HepG2 (cell line): Measurements from ENCODE around the gene COG8. TPM values are rescaled to one million over a fixed set of nuclear protein-coding genes. Genes with fewer than 3 reads are reported as not detected.
A peak's percentile ranks its signal among the peaks of the same experiment; 100 is the strongest.

Experiments
- CREM ChIP-seq, 2 experiments: sonication (generic) in 1 of 2; formaldehyde crosslinking in 1 of 2; IDR thresholded peaks; 2 replicates each; pipeline versions ENCODE4 v1.4.0 to v1.6.1; 2016 to 2020; ENCODE audit warnings: antibody characterized with exemption in 1 of 2, mild to moderate bottlenecking in 1 of 2, missing genetic modification reagents in 1 of 2
- FOXC1 ChIP-seq: sonication (generic); formaldehyde crosslinking; IDR thresholded peaks from 2 replicates; pipeline ENCODE4 v1.8.0; 2022; ENCODE audit warnings: mild to moderate bottlenecking, missing genetic modification reagents, borderline replicate concordance
- KLF9 ChIP-seq: IDR thresholded peaks from 2 replicates; pipeline ENCODE4 v1.6.1; 2016; ENCODE audit warnings: low read depth
- SOX5 ChIP-seq: IDR thresholded peaks from 2 replicates; pipeline ENCODE4 v1.6.1; 2016; ENCODE audit warnings: borderline replicate concordance
- SUZ12 ChIP-seq: fragments of 150-350 bp; IDR thresholded peaks from 2 replicates; pipeline ENCODE4 v1.6.1; 2014; ENCODE audit warnings: low read depth, low read length
- TGIF2 ChIP-seq: IDR thresholded peaks from 2 replicates; pipeline ENCODE4 v1.6.1; 2016; ENCODE audit warnings: control low read depth, missing compliant biosample characterization
- XRCC5 ChIP-seq: fragments of 200-400 bp; formaldehyde crosslinking; optimal IDR thresholded peaks from 2 replicates; pipeline ENCODE3; 2017; ENCODE audit warnings: mild to moderate bottlenecking, low read length
- ZNF460 ChIP-seq: sonication (generic); formaldehyde crosslinking; IDR thresholded peaks from 2 replicates; pipeline ENCODE4 v1.5.1; 2020; ENCODE audit warnings: missing genetic modification reagents, mild to moderate bottlenecking, borderline replicate concordance
- polyA plus RNA-seq, 8 experiments: library from polyadenylated mRNA; depleted of rRNA in 3 of 8; stranded (reverse) in 7 of 8; unstranded in 1 of 8; fragments of >200 nt; fragmentation: Illumina TruSeq in 4 of 8; extraction: Trizol in 4 of 8; gene quantifications; 2 replicates each; pipeline versions ENCODE4 v1.2.1 to v1.2.3, GENCODE V29; 2011 to 2016; ENCODE audit warnings: low read depth in 4 of 8, missing spikeins in 1 of 8, mixed read lengths in 1 of 8; ENCODE audit not compliant: insufficient read depth in 1 of 8
- total RNA-seq, 5 experiments: library from RNA; depleted of rRNA; stranded (reverse); fragments of >200 nt; fragmentation: Illumina TruSeq; extraction: Trizol; gene quantifications; 2 replicates each; pipeline ENCODE4 v1.2.3, GENCODE V29; 2016; ENCODE audit warnings: low read depth in 1 of 5
- TF ChIP-seq, protein P1 (sequence below): sonication (generic); formaldehyde crosslinking; IDR thresholded peaks from 2 replicates; pipeline ENCODE4 v1.8.1; 2022; ENCODE audit warnings: low read depth, mild to moderate bottlenecking, missing genetic modification reagents
- TF ChIP-seq, protein P2 (sequence below): sonication (generic); formaldehyde crosslinking; IDR thresholded peaks from 2 replicates; pipeline ENCODE4 v1.4.0; 2020; ENCODE audit warnings: mild to moderate bottlenecking, missing genetic modification reagents
- TF ChIP-seq, protein P3 (sequence below), 2 experiments: sonication (generic) in 1 of 2; formaldehyde crosslinking in 1 of 2; IDR thresholded peaks; 2 replicates each; pipeline versions ENCODE4 v1.6.1 to v1.9.0; 2014 to 2022; ENCODE audit warnings: antibody characterized with exemption in 1 of 2, borderline replicate concordance in 1 of 2, inconsistent platforms in 1 of 2, low read depth in 1 of 2, missing genetic modification reagents in 1 of 2
- TF ChIP-seq, protein P4 (sequence below): sonication (generic); formaldehyde crosslinking; IDR thresholded peaks from 2 replicates; pipeline ENCODE4 v1.4.0; 2020; ENCODE audit warnings: missing genetic modification reagents, borderline replicate concordance
- TF ChIP-seq, protein P5 (sequence below): sonication (generic); formaldehyde crosslinking; IDR thresholded peaks from 2 replicates; pipeline ENCODE4 v1.4.0; 2020; ENCODE audit warnings: mild to moderate bottlenecking, missing genetic modification reagents

Gene COG8
- total and polyA plus RNA-seq, 2 of the 13 experiments (the other 11 are each of a cell fraction or from before 2014, with no cell fraction given), result 45.5 to 52.1 TPM

DNA sequence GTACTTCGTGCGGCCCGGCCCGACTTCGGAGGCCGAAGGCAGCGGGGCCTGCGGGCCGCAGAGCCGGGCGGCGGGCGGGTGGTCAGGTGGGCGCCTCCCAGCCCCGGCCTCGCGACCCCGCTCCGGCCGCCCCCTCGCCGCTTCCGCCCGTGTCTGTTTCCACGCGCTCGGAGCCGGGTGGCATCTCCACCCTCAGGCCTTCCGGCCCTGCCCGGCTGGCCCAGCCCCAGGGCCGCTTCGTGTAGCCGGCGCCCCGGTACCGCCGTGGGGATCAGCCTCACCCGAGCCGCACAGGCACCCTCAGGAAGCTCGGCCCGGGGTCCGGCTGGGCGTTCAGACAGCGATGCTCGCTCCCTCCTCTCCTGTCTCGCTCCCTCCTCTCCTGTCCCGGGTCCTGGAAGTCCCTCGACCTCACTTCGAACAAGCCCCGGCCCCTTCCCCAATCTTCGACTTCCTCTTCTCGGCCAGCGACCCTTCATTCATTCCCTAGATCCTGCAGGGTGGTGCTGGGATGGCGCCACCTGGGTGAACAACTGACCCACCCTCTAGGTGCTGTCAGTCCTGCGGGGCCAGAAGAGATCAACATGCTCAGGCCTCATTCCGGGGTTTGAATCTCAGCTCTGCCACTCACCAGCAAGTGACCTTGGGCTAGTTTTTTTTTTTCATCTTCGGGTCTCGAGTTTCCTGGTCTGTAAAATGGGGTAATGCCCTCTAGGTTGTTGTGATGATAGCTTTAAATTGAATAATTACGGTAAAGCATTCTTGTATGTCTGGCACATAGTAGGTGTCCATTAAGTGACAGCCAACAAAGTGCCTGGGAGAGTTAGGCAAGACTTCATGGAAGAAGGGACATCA is 27.6 kb downstream of the COG8 start (continued):
- TF ChIP-seq, protein P1, sequence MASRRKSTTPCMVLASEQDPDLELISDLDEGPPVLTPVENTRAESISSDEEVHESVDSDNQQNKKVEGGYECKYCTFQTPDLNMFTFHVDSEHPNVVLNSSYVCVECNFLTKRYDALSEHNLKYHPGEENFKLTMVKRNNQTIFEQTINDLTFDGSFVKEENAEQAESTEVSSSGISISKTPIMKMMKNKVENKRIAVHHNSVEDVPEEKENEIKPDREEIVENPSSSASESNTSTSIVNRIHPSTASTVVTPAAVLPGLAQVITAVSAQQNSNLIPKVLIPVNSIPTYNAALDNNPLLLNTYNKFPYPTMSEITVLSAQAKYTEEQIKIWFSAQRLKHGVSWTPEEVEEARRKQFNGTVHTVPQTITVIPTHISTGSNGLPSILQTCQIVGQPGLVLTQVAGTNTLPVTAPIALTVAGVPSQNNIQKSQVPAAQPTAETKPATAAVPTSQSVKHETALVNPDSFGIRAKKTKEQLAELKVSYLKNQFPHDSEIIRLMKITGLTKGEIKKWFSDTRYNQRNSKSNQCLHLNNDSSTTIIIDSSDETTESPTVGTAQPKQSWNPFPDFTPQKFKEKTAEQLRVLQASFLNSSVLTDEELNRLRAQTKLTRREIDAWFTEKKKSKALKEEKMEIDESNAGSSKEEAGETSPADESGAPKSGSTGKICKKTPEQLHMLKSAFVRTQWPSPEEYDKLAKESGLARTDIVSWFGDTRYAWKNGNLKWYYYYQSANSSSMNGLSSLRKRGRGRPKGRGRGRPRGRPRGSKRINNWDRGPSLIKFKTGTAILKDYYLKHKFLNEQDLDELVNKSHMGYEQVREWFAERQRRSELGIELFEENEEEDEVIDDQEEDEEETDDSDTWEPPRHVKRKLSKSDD (CRISPR knock-in tag), result 0 out of 2 replicates have a peak, but pooled peaks have one; percentile 36
- TF ChIP-seq SUZ12, result no peak
- TF ChIP-seq CREM (IDR thresholded peaks at IDR 0.05), result no peak
- no peak for TF ChIP-seq CREM (CRISPR knock-in tag; IDR thresholded peaks at IDR 0.05)
- TF ChIP-seq FOXC1, result peak; percentile 72; the same call in 1 of the 2 replicates
- no peak; the same call in 1 of the 2 replicates for TF ChIP-seq SOX5
- no peak for TF ChIP-seq ZNF460 (CRISPR knock-in tag)
- TF ChIP-seq, protein P2, sequence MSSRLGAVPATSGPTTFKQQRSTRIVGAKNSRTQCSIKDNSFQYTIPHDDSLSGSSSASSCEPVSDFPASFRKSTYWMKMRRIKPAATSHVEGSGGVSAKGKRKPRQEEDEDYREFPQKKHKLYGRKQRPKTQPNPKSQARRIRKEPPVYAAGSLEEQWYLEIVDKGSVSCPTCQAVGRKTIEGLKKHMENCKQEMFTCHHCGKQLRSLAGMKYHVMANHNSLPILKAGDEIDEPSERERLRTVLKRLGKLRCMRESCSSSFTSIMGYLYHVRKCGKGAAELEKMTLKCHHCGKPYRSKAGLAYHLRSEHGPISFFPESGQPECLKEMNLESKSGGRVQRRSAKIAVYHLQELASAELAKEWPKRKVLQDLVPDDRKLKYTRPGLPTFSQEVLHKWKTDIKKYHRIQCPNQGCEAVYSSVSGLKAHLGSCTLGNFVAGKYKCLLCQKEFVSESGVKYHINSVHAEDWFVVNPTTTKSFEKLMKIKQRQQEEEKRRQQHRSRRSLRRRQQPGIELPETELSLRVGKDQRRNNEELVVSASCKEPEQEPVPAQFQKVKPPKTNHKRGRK (CRISPR knock-in tag), result peak; percentile 24; the same call in 1 of the 2 replicates
- TF ChIP-seq, protein P3, sequence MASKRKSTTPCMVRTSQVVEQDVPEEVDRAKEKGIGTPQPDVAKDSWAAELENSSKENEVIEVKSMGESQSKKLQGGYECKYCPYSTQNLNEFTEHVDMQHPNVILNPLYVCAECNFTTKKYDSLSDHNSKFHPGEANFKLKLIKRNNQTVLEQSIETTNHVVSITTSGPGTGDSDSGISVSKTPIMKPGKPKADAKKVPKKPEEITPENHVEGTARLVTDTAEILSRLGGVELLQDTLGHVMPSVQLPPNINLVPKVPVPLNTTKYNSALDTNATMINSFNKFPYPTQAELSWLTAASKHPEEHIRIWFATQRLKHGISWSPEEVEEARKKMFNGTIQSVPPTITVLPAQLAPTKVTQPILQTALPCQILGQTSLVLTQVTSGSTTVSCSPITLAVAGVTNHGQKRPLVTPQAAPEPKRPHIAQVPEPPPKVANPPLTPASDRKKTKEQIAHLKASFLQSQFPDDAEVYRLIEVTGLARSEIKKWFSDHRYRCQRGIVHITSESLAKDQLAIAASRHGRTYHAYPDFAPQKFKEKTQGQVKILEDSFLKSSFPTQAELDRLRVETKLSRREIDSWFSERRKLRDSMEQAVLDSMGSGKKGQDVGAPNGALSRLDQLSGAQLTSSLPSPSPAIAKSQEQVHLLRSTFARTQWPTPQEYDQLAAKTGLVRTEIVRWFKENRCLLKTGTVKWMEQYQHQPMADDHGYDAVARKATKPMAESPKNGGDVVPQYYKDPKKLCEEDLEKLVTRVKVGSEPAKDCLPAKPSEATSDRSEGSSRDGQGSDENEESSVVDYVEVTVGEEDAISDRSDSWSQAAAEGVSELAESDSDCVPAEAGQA (IDR thresholded peaks at IDR 0.05; ENCODE audit: low read depth), result no peak
- TF ChIP-seq, protein P3 (CRISPR knock-in tag; IDR thresholded peaks at IDR 0.05; ENCODE audit: borderline replicate concordance), result 0 out of 2 replicates have a peak, but pooled peaks have one; percentile 32
- peak; percentile 95 for TF ChIP-seq TGIF2 (CRISPR knock-in tag)
- TF ChIP-seq, protein P4, sequence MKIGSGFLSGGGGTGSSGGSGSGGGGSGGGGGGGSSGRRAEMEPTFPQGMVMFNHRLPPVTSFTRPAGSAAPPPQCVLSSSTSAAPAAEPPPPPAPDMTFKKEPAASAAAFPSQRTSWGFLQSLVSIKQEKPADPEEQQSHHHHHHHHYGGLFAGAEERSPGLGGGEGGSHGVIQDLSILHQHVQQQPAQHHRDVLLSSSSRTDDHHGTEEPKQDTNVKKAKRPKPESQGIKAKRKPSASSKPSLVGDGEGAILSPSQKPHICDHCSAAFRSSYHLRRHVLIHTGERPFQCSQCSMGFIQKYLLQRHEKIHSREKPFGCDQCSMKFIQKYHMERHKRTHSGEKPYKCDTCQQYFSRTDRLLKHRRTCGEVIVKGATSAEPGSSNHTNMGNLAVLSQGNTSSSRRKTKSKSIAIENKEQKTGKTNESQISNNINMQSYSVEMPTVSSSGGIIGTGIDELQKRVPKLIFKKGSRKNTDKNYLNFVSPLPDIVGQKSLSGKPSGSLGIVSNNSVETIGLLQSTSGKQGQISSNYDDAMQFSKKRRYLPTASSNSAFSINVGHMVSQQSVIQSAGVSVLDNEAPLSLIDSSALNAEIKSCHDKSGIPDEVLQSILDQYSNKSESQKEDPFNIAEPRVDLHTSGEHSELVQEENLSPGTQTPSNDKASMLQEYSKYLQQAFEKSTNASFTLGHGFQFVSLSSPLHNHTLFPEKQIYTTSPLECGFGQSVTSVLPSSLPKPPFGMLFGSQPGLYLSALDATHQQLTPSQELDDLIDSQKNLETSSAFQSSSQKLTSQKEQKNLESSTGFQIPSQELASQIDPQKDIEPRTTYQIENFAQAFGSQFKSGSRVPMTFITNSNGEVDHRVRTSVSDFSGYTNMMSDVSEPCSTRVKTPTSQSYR (CRISPR knock-in tag), result 0 out of 2 replicates have a peak, but pooled peaks have one; percentile 1
- no peak for TF ChIP-seq KLF9 (CRISPR knock-in tag)
- TF ChIP-seq XRCC5, result peak; percentile 62
- TF ChIP-seq, protein P5, sequence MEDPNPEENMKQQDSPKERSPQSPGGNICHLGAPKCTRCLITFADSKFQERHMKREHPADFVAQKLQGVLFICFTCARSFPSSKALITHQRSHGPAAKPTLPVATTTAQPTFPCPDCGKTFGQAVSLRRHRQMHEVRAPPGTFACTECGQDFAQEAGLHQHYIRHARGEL (CRISPR knock-in tag), result no peak
